SH-SY5Y (cell line): ENCODE measurements around the gene MSI2.

ENCODE experiments used
- GATA2 ChIP-seq: IDR thresholded peaks from 2 replicates; pipeline ENCODE4 v1.6.1; 2011; ENCODE audit warnings: mild to moderate bottlenecking, low read depth, low read length
- GATA3 ChIP-seq: IDR thresholded peaks from 2 replicates; pipeline ENCODE4 v1.6.1; 2011; ENCODE audit warnings: low read depth, mild to moderate bottlenecking, low read length, moderate library complexity

DNA sequence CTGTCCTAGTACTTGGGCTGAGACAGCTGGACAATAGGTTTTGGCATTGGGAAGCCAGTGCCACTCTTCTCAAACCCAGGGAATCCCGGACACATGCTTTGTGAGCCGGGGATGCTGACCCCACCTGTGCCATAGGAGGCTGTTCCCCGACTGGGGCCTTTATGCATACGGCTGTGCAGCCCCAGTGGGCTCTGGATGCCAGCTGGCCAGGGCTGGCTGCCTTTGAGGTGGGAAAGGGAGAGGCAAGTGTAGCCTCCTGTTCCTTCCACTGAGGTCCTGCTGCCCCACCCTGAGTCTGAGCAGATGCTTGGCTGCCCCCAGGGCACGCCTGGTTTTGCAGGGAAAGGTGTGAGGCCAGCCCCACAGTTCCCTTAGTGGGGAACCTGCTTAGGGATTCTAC lies 383.1 kb downstream of the MSI2 start:
- TF ChIP-seq GATA2 (no peak), GATA3 (no peak)
